Kidney capillary endothelial cell (primary cell): Measurements from ENCODE around the gene ALDH16A1.

Experiments
- DNase-seq: peaks from one replicate; pipeline ENCODE4 v3.0.0-alpha.2; 2018; ENCODE audit warnings: low spot score

The ALDH16A1 gene

GRCh38 chr19:49518033-49518432 is 65.0 kb downstream of the ALDH16A1 start:
- DNase-seq: no peak
